Occipital lobe (tissue), 2 donors: ENCODE results near the gene GNB2. TPM values are rescaled to one million over a fixed set of nuclear protein-coding genes. Genes with fewer than 3 reads are reported as not detected.
"Not testable (repeated sequence)": the region's sequence is repeated elsewhere in the genome, so short reads cannot be mapped to it uniquely, and the experiment has no call there.

Experiments
- DNase-seq: peaks from one replicate; lab custom pipeline; 2025; lab: John Stamatoyannopoulos, UW
- total RNA-seq: library from RNA; depleted of rRNA; stranded (reverse); fragments of >200 nt; gene quantifications from one replicate; pipeline ENCODE4 v1.2.3, GENCODE V29; 2014

GNB2 gene
- total RNA-seq, 1 donor from 2014 or later = 57.7 TPM

GRCh38 chr7:100694098-100694745 lies 20.7 kb downstream of the GNB2 start, which contains the start of gene GIGYF1:
GIGYF1 (minus strand) TSS chr7:100694250; CDS start chr7:100688238, 6,012 bp downstream.
- DNase-seq = peak; percentile 60

- no peak for DNase-seq
Observed at GRCh38 chr7:100696123-100696521, 22.6 kb downstream of the GNB2 start.

DNA sequence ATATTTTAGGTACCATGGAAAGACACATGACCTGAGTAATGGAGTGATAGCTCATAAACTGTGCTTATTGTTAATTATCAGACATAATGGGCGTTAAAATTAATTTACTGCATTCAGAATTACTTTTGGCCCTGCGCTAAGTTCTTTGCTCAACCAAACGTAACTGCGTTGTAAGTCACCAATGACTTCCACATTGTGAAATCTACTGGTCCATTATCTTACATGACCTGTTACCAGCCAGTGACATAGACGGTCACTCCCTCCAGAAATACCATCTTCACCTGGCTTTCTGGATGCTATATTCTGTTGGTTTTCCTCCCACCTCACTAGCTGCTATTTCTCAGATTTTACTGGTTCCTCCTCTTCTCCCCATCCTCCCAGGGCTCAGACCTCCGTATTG lies 25.5 kb downstream of the GNB2 start:
- no peak for DNase-seq

GRCh38 chr7:100701089-100701488 lies 27.5 kb downstream of the GNB2 start:
- not testable (repeated sequence) for DNase-seq

GRCh38 chr7:100705320-100705752 lies 31.8 kb downstream of the GNB2 start:
- DNase-seq = no peak

DNA sequence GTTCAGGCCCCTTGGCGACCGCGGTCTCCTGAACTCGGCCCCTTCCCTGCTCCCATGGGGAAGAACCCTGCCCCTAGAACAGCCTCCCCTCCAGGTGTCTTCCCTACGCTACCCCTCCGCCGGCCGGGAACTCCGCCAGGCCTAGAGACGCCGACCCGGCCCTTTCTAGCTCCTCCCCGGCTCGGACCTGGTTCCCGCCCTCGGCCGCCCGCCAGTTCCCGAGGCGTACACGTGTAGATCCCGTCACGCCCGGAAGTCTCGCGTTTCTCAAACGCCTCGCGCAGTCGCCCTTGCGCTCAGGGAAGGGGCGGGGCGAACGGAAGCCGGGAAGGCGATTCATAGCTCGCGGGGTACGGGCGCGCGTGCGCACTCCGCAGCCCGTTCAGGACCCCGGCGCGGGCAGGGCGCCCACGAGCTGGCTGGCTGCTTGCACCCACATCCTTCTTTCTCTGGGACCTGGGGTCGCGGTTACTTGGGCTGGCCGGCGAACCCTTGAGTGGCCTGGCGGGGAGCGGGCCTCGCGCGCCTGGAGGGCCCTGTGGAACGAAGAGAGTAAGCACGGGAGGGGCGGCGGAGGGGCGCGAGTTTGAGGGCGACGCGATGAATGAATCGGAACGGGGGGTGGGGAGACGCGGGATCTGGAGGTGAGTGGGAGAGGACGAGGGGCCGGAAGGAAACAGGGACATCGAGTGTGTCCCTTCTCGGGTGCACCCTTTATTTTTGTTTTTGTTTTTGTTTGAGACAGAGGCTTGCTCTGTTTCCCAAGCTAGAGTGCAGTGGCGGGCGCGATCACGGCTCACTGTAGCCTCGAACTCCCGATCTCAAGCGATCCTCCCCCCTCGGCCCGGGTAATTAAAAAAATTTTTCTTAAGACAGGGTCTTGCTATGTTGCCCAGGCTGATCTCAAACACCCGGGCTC lies 32.5 kb downstream of the GNB2 start, which contains the start of gene POP7:
TSS of gene POP7 (plus strand) at position 369 of the 919 bp plus-strand sequence. CDS start 710 bp downstream, outside the sequence.
- DNase-seq = peak; percentile 92

- no peak for DNase-seq
Observed at GRCh38 chr7:100706672-100707311, 33.3 kb downstream of the GNB2 start.

DNA sequence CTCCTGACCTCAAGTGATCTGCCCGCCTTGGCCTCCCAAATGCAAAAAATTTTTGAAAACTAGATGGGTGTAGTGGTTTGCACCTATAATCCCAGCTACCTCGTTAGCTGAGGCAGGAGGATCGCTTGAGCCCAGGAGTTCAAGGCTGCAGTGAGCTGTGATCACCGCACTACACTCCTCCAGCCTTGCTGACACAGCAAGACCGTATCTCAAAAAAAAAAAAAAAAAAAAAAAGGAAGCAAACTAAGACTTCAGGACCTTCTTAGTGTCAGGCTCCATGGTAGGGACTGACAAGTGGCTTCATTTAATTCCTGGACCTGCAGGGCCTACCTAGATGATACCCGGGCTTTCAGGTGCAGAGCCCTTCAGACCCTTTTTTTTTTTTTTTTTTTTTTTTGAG lies 34.9 kb downstream of the GNB2 start:
- DNase-seq = no peak

- DNase-seq = no peak
Observed at GRCh38 chr7:100710452-100710851, 36.9 kb downstream of the GNB2 start.

DNA sequence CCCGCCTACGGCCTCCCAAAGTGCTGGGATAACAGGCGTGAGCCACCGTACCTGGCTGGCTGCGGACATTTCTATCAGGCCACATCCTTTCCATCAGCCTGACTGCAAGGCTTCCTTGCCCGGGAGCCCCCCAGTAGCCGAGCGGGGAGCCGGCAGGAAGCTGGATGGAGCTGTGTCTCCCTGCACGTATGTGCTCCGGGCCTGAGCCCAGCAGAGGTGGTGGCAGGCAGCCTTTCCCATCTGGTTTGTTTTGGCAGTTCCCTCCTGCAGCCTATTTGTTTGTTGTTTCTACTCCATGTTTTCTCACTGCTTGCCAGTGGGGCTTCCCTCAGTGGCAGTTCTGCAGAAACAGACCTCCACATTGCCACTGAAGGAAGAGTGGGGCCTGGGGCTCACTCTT lies 37.8 kb downstream of the GNB2 start:
- no peak for DNase-seq

GRCh38 chr7:100714725-100715124 lies 41.2 kb downstream of the GNB2 start:
- no peak for DNase-seq

GRCh38 chr7:100717073-100717472 lies 43.5 kb downstream of the GNB2 start:
- DNase-seq = not testable (repeated sequence)

GRCh38 chr7:100719523-100720278 lies 46.2 kb downstream of the GNB2 start:
- no peak for DNase-seq

GRCh38 chr7:100720279-100720670 lies 46.7 kb downstream of the GNB2 start, which contains the start of gene EPO:
EPO (plus strand) TSS chr7:100720468; CDS start chr7:100720981, 513 bp downstream.
- no peak for DNase-seq

DNA sequence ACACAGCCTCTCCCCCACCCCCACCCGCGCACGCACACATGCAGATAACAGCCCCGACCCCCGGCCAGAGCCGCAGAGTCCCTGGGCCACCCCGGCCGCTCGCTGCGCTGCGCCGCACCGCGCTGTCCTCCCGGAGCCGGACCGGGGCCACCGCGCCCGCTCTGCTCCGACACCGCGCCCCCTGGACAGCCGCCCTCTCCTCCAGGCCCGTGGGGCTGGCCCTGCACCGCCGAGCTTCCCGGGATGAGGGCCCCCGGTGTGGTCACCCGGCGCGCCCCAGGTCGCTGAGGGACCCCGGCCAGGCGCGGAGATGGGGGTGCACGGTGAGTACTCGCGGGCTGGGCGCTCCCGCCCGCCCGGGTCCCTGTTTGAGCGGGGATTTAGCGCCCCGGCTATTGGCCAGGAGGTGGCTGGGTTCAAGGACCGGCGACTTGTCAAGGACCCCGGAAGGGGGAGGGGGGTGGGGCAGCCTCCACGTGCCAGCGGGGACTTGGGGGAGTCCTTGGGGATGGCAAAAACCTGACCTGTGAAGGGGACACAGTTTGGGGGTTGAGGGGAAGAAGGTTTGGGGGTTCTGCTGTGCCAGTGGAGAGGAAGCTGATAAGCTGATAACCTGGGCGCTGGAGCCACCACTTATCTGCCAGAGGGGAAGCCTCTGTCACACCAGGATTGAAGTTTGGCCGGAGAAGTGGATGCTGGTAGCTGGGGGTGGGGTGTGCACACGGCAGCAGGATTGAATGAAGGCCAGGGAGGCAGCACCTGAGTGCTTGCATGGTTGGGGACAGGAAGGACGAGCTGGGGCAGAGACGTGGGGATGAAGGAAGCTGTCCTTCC lies 47.3 kb downstream of the GNB2 start:
- DNase-seq = no peak

GRCh38 chr7:100721505-100721812 lies 47.9 kb downstream of the GNB2 start:
- no peak for DNase-seq

- DNase-seq = no peak
Observed at GRCh38 chr7:100722480-100723212, 49.1 kb downstream of the GNB2 start.

GRCh38 chr7:100723732-100724275 lies 50.3 kb downstream of the GNB2 start:
- DNase-seq = no peak

DNA sequence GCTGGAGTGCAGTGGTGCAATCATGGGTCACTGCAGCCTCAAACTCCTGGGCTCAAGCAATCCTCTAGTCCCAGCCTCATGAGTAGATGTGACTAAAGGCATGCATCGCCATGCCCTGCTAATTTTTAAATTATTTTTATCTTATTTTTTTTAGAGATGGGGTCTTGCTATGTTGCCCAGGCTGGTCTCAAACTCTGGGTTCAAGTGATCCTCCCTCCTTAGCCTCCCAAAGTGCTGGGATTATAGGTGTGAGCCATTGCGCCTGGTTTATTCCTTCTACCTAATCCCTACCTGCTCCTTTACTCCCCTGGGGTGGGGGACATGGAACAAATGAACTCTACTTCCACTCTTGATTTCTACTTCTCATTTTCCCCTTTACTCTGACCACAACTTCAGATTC lies 50.8 kb downstream of the GNB2 start:
- not testable (repeated sequence) for DNase-seq
